ENCODE data around the gene NAP1L4.
"Not testable (repeated sequence)": the region's sequence is repeated elsewhere in the genome, so short reads cannot be mapped to it uniquely, and the experiment has no call there.

The NAP1L4 gene

GRCh38 chr11:2908130-2908529 is 84.0 kb downstream of the NAP1L4 start:
- no peaks in the 10 kb centered on the region for H3K9me3 ChIP-seq (ENCODE audit: low read length)
- no peak overlapping the region for H3K9ac ChIP-seq (ENCODE audit: low read length)

GRCh38 chr11:2905299-2905698 is 86.8 kb downstream of the NAP1L4 start:
- not testable (repeated sequence) for H3K36me3 ChIP-seq (ENCODE audit: insufficient read depth, low read length); H3K9me3 ChIP-seq (ENCODE audit: low read length); H3K27ac ChIP-seq (ENCODE audit: low read depth, low read length); H3K9ac ChIP-seq (ENCODE audit: low read length); H3K4me3 ChIP-seq (ENCODE audit: low read depth in 1 of 2, low read length in 2 of 2)
- Histone ChIP-seq H3K27me3 (ENCODE audit: control insufficient read depth in 1 of 2, insufficient read depth in 2 of 2, low read length in 2 of 2) (peaks cover 0 to 16% of the 10 kb centered on the region in 2 donors), H3K4me1 (ENCODE audit: insufficient read depth, low read length) (peaks cover 14% of the 10 kb centered on the region)

More at GRCh38 chr11:2908130-2908529, 84.0 kb downstream of the NAP1L4 start:
- Histone ChIP-seq H3K36me3 (ENCODE audit: insufficient read depth, low read length) (no peaks in the 10 kb centered on the region), H3K27ac (ENCODE audit: low read depth, low read length) (no peak overlapping the region), H3K4me3 (ENCODE audit: low read depth in 1 of 2, low read length in 2 of 2) (no peak overlapping the region), H3K27me3 (ENCODE audit: control insufficient read depth in 1 of 2, insufficient read depth in 2 of 2, low read length in 2 of 2) (peaks cover 0 to 16% of the 10 kb centered on the region in 2 donors), H3K4me1 (ENCODE audit: insufficient read depth, low read length) (peaks cover 3% of the 10 kb centered on the region)

- H3K36me3 ChIP-seq (ENCODE audit: insufficient read depth, low read length) = no peaks in the 10 kb centered on the region
- H3K9me3 ChIP-seq (ENCODE audit: low read length) = no peaks in the 10 kb centered on the region
- no peak overlapping the region for H3K9ac ChIP-seq (ENCODE audit: low read length)
- H3K27me3 ChIP-seq (ENCODE audit: control insufficient read depth in 1 of 2, insufficient read depth in 2 of 2, low read length in 2 of 2) = peaks cover 0 to 12% of the 10 kb centered on the region in 2 donors
- no peak overlapping the region for H3K4me3 ChIP-seq (ENCODE audit: low read depth in 1 of 2, low read length in 2 of 2)
- H3K4me1 ChIP-seq (ENCODE audit: insufficient read depth, low read length) = peaks cover 14% of the 10 kb centered on the region
- no peak overlapping the region for H3K27ac ChIP-seq (ENCODE audit: low read depth, low read length)
Observed at GRCh38 chr11:2904153-2905052, 87.7 kb downstream of the NAP1L4 start.

GRCh38 chr11:2903672-2904011 is 88.5 kb downstream of the NAP1L4 start:
- Histone ChIP-seq H3K9ac (ENCODE audit: low read length) (no peak overlapping the region), H3K4me3 (ENCODE audit: low read depth in 1 of 2, low read length in 2 of 2) (no peak overlapping the region), H3K9me3 (ENCODE audit: low read length) (no peaks in the 10 kb centered on the region), H3K27ac (ENCODE audit: low read depth, low read length) (no peak overlapping the region), H3K4me1 (ENCODE audit: insufficient read depth, low read length) (peaks cover 14% of the 10 kb centered on the region), H3K27me3 (ENCODE audit: control insufficient read depth in 1 of 2, insufficient read depth in 2 of 2, low read length in 2 of 2) (peaks cover 0 to 6% of the 10 kb centered on the region in 2 donors), H3K36me3 (ENCODE audit: insufficient read depth, low read length) (no peaks in the 10 kb centered on the region)

- Histone ChIP-seq H3K27me3 (ENCODE audit: control insufficient read depth in 1 of 2, insufficient read depth in 2 of 2, low read length in 2 of 2) (peaks cover 0 to under 1% of the 10 kb centered on the region in 2 donors), H3K27ac (ENCODE audit: low read depth, low read length) (peak overlapping the region; percentile 27), H3K4me1 (ENCODE audit: insufficient read depth, low read length) (peaks cover 14% of the 10 kb centered on the region), H3K9me3 (ENCODE audit: low read length) (no peaks in the 10 kb centered on the region), H3K36me3 (ENCODE audit: insufficient read depth, low read length) (no peaks in the 10 kb centered on the region), H3K4me3 (ENCODE audit: low read depth in 1 of 2, low read length in 2 of 2) (peak overlapping the region in 1 of 2 donors; percentile 74), H3K9ac (ENCODE audit: low read length) (no peak overlapping the region)
Observed at GRCh38 chr11:2902784-2903671, 89.1 kb downstream of the NAP1L4 start.

GRCh38 chr11:2901854-2902783 is 90.0 kb downstream of the NAP1L4 start:
- Histone ChIP-seq H3K9me3 (ENCODE audit: low read length) (no peaks in the 10 kb centered on the region), H3K4me1 (ENCODE audit: insufficient read depth, low read length) (peaks cover 14% of the 10 kb centered on the region), H3K9ac (ENCODE audit: low read length) (no peak overlapping the region), H3K36me3 (ENCODE audit: insufficient read depth, low read length) (no peaks in the 10 kb centered on the region), H3K27me3 (ENCODE audit: control insufficient read depth in 1 of 2, insufficient read depth in 2 of 2, low read length in 2 of 2) (no peaks in the 10 kb centered on the region), H3K4me3 (ENCODE audit: low read depth in 1 of 2, low read length in 2 of 2) (peak overlapping the region; percentile 21 to 74), H3K27ac (ENCODE audit: low read depth, low read length) (peak overlapping the region; percentile 27)

GRCh38 chr11:2901196-2901796 is 90.8 kb downstream of the NAP1L4 start:
- Histone ChIP-seq H3K36me3 (ENCODE audit: insufficient read depth, low read length) (no peaks in the 10 kb centered on the region), H3K4me3 (ENCODE audit: low read depth in 1 of 2, low read length in 2 of 2) (peak overlapping the region in 1 of 2 donors; percentile 74), H3K4me1 (ENCODE audit: insufficient read depth, low read length) (peaks cover 14% of the 10 kb centered on the region), H3K27me3 (ENCODE audit: control insufficient read depth in 1 of 2, insufficient read depth in 2 of 2, low read length in 2 of 2) (no peaks in the 10 kb centered on the region), H3K9ac (ENCODE audit: low read length) (no peak overlapping the region), H3K27ac (ENCODE audit: low read depth, low read length) (peak overlapping the region; percentile 23), H3K9me3 (ENCODE audit: low read length) (no peaks in the 10 kb centered on the region)

GRCh38 chr11:2899080-2899783 is 92.9 kb downstream of the NAP1L4 start:
- Histone ChIP-seq H3K9me3 (ENCODE audit: low read length) (no peaks in the 10 kb centered on the region), H3K27ac (ENCODE audit: low read depth, low read length) (no peak overlapping the region), H3K4me3 (ENCODE audit: low read depth in 1 of 2, low read length in 2 of 2) (no peak overlapping the region), H3K9ac (ENCODE audit: low read length) (no peak overlapping the region), H3K36me3 (ENCODE audit: insufficient read depth, low read length) (no peaks in the 10 kb centered on the region), H3K4me1 (ENCODE audit: insufficient read depth, low read length) (peaks cover 14% of the 10 kb centered on the region), H3K27me3 (ENCODE audit: control insufficient read depth in 1 of 2, insufficient read depth in 2 of 2, low read length in 2 of 2) (no peaks in the 10 kb centered on the region)

GRCh38 chr11:2898366-2899079 is 93.6 kb downstream of the NAP1L4 start:
- no peak overlapping the region for H3K9ac ChIP-seq (ENCODE audit: low read length)
- H3K4me3 ChIP-seq (ENCODE audit: low read depth in 1 of 2, low read length in 2 of 2) = no peak overlapping the region
- no peak overlapping the region for H3K27ac ChIP-seq (ENCODE audit: low read depth, low read length)
- H3K36me3 ChIP-seq (ENCODE audit: insufficient read depth, low read length) = no peaks in the 10 kb centered on the region
- no peaks in the 10 kb centered on the region for H3K9me3 ChIP-seq (ENCODE audit: low read length)
- no peaks in the 10 kb centered on the region for H3K27me3 ChIP-seq (ENCODE audit: control insufficient read depth in 1 of 2, insufficient read depth in 2 of 2, low read length in 2 of 2)
- H3K4me1 ChIP-seq (ENCODE audit: insufficient read depth, low read length) = peaks cover 14% of the 10 kb centered on the region

- no peak overlapping the region for H3K9ac ChIP-seq (ENCODE audit: low read length)
- peaks cover 11% of the 10 kb centered on the region for H3K4me1 ChIP-seq (ENCODE audit: insufficient read depth, low read length)
- no peak overlapping the region for H3K27ac ChIP-seq (ENCODE audit: low read depth, low read length)
- no peaks in the 10 kb centered on the region for H3K9me3 ChIP-seq (ENCODE audit: low read length)
- peaks cover 0 to 6% of the 10 kb centered on the region in 2 donors for H3K27me3 ChIP-seq (ENCODE audit: control insufficient read depth in 1 of 2, insufficient read depth in 2 of 2, low read length in 2 of 2)
- H3K36me3 ChIP-seq (ENCODE audit: insufficient read depth, low read length) = no peaks in the 10 kb centered on the region
- H3K4me3 ChIP-seq (ENCODE audit: low read depth in 1 of 2, low read length in 2 of 2) = no peak overlapping the region
Observed at GRCh38 chr11:2897048-2897447, 95.1 kb downstream of the NAP1L4 start.
